GM12878 (cell line): ENCODE results near the gene KLHL25. TPM values are rescaled to one million over a fixed set of nuclear protein-coding genes. Genes with fewer than 3 reads are reported as not detected.

ENCODE experiments used
- ATAC-seq: fragments of 200-7000 bp; cut with Tn5 transposase; 3 replicates; pipeline ENCODE4 v1.9.1; 2020; ENCODE audit warnings: mild to moderate bottlenecking, moderate library complexity
- BruUV-seq: library from RNA; stranded (reverse); fragments of 400-500 nt; replicated peaks from 2 replicates; lab custom pipeline; 2021; lab: Mats Ljungman, UMichigan
- CTCF ChIA-PET: fragments of 300-600 bp; sonication (Branson Sonifier 250); formaldehyde crosslinking; extraction: SDS; loops from one replicate; lab custom pipeline; 2021; ENCODE audit warnings: inconsistent platforms; lab: Yijun Ruan, JAX
- POLR2A ChIA-PET: fragments of 350-600 bp; formaldehyde crosslinking; extraction: SDS; loops from one replicate; lab custom pipeline; 2021; ENCODE audit warnings: inconsistent platforms; lab: Charles Lee
- RAD21 ChIA-PET: fragments of 300-600 bp; sonication (Branson Sonifier 250); formaldehyde crosslinking; loops from one replicate; lab custom pipeline; 2023; ENCODE audit warnings: antibody characterized with exemption; ENCODE audit not compliant: unreplicated experiment; lab: Charles Lee
- SMC1A ChIA-PET: fragments of 300-600 bp; sonication (Branson Sonifier 250); formaldehyde crosslinking; loops from one replicate; lab custom pipeline; 2023; ENCODE audit not compliant: unreplicated experiment, uncharacterized antibody; lab: Charles Lee
- DNase-seq: peaks from one replicate; pipeline ENCODE4 v3.0.0-alpha.2; 2011; ENCODE audit warnings: low read depth, low spot score
- FAIRE-seq: peaks from 3 replicates; lab custom pipeline; 2011; peaks lifted over from hg19 to GRCh38; lab: Jason Lieb, UNC
- H2AFZ ChIP-seq: 2 replicates; pipeline ENCODE4 v1.6.0; 2011; ENCODE audit warnings: low read depth, low read length, control low read depth; ENCODE audit not compliant: control insufficient read depth
- H3K27ac ChIP-seq: 2 replicates; pipeline ENCODE4 v1.5.1; 2011; ENCODE audit warnings: control low read depth; ENCODE audit not compliant: control insufficient read depth, insufficient read depth
- H3K27me3 ChIP-seq, 2 experiments: replicated peaks in 1 of 2; 2 replicates each; pipeline versions ENCODE4 v1.6.0 to v1.6.1; 2011; ENCODE audit warnings: low read length in 1 of 2; ENCODE audit not compliant: control insufficient read depth in 2 of 2, insufficient read depth in 2 of 2
- H3K36me3 ChIP-seq, 2 experiments: 2 replicates each; pipeline ENCODE4 v1.5.1; 2011; ENCODE audit warnings: low read length in 1 of 2; ENCODE audit not compliant: control insufficient read depth in 2 of 2, insufficient read depth in 2 of 2
- H3K4me1 ChIP-seq: 2 replicates; pipeline ENCODE4 v1.6.1; 2011; ENCODE audit warnings: mild to moderate bottlenecking, low read length, moderate library complexity, mixed read lengths; ENCODE audit not compliant: control insufficient read depth, insufficient read depth
- H3K4me2 ChIP-seq: 2 replicates; pipeline ENCODE4 v1.6.0; 2011; ENCODE audit warnings: control low read depth; ENCODE audit not compliant: control insufficient read depth, insufficient read depth
- H3K4me3 ChIP-seq: fragments of 200-600 bp; sonication (generic); 2 replicates; pipeline ENCODE4 v1.5.1; 2016
- H3K79me2 ChIP-seq: 2 replicates; pipeline ENCODE4 v1.6.0; 2011; ENCODE audit warnings: low read length; ENCODE audit not compliant: control insufficient read depth, insufficient read depth
- H3K9ac ChIP-seq: 2 replicates; pipeline ENCODE4 v1.8.0; 2011; ENCODE audit warnings: low read length, control low read depth, mixed read lengths; ENCODE audit not compliant: control insufficient read depth, insufficient read depth
- H3K9me3 ChIP-seq: replicated peaks from 3 replicates; pipeline ENCODE4 v1.5.1; 2011; ENCODE audit warnings: mild to moderate bottlenecking, low read length; ENCODE audit not compliant: control insufficient read depth, insufficient read depth
- H4K20me1 ChIP-seq: 2 replicates; pipeline ENCODE4 v1.6.0; 2011; ENCODE audit not compliant: control insufficient read depth, insufficient read depth
- E4F1 ChIP-seq: fragments of 450-650 bp; IDR thresholded peaks from 2 replicates; pipeline ENCODE4 v1.6.1; 2018; ENCODE audit warnings: borderline replicate concordance, mild to moderate bottlenecking; ENCODE audit not compliant: partially characterized antibody
- FOS ChIP-seq: IDR thresholded peaks from 3 replicates; pipeline ENCODE4 v1.6.1; 2011; ENCODE audit warnings: borderline replicate concordance; ENCODE audit not compliant: insufficient read length; ENCODE audit errors: extremely low read depth
- JUND ChIP-seq: IDR thresholded peaks from 2 replicates; pipeline ENCODE4 v1.6.1; 2012; ENCODE audit warnings: low read depth, mild to moderate bottlenecking, low read length, improper control_type of control experiment, moderate library complexity
- NRF1 ChIP-seq: conservative IDR thresholded peaks from 2 replicates; pipeline ENCODE4 v1.6.1; 2011; ENCODE audit warnings: mild to moderate bottlenecking, low read depth, low read length, improper control_type of control experiment
- PRDM15 ChIP-seq: fragments of 450-650 bp; formaldehyde crosslinking; IDR thresholded peaks from 2 replicates; pipeline ENCODE4 v1.4.0; 2020; ENCODE audit warnings: mild to moderate bottlenecking, moderate library complexity
- SREBF2 ChIP-seq: IDR thresholded peaks from 2 replicates; pipeline ENCODE4 v1.6.1; 2012; ENCODE audit warnings: mild to moderate bottlenecking, low read length
- WGBS: methylation state at CpG from one replicate; pipeline ENCODE4 v1.1.6; 2016; ENCODE audit warnings: low lambda C conversion rate; ENCODE audit not compliant: insufficient replicate concordance, insufficient coverage; ENCODE audit errors: missing lambda C conversion rate; 5-methylcytosine and 5-hydroxymethylcytosine counted together
- in situ Hi-C: fragments of 300-500 bp; cut with MboI; formaldehyde crosslinking; loops from 9 replicates; pipeline ENCODE4 v1.14.3; 2018; ENCODE audit warnings: mixed read lengths
- intact Hi-C: fragments of 100-400 bp; cut with micrococcal nuclease; formaldehyde crosslinking; loops from one replicate; pipeline ENCODE4 v1.14.2; 2022; ENCODE audit not compliant: unreplicated experiment
- polyA plus RNA-seq, 11 experiments: library from polyadenylated mRNA; depleted of rRNA in 4 of 11; unstranded in 6 of 11; stranded (reverse) in 5 of 11; fragments of >200 nt; fragmentation: Nextera tagmentation in 4 of 11; fragmentation: Illumina TruSeq in 1 of 11; extraction: Ambion mirVana in 4 of 11; extraction: Trizol in 1 of 11; gene quantifications; 1 replicate in 1 of 11; 2 replicates in 10 of 11; pipeline versions ENCODE4 v1.2.1 to v1.2.3, GENCODE V29; 2011 to 2016; ENCODE audit warnings: inconsistent platforms in 2 of 11, missing spikeins in 2 of 11, low read depth in 1 of 11
- total RNA-seq, 4 experiments: library from RNA; depleted of rRNA in 3 of 4; stranded (reverse); fragments of >200 nt in 3 of 4; fragmentation: Illumina TruSeq in 1 of 4; extraction: Trizol in 1 of 4; gene quantifications; 2 replicates each; pipeline versions ENCODE4 v1.2.1 to v1.2.3, GENCODE V29; 2013 to 2021

Gene KLHL25
- total and polyA plus RNA-seq, 10 of the 15 experiments (the other 5 are each of a cell fraction or from before 2014, with no cell fraction given), result 0.04 to 3.0 (median 2.1) TPM; not detected in 1

GRCh38 chr15:85768595-85769168 is 26.0 kb downstream of the KLHL25 start:
- Histone ChIP-seq H4K20me1 (no peaks in the 10 kb centered on the region), H3K36me3 (no peaks in the 10 kb centered on the region; a peak in 1 of 4 replicates), H3K9ac (no peak overlapping the region), H3K4me3 (no peak overlapping the region), H2AFZ (no peak overlapping the region), H3K79me2 (no peaks in the 10 kb centered on the region), H3K27ac (no peak overlapping the region), H3K4me1 (no peaks in the 10 kb centered on the region), H3K9me3 (no peaks in the 10 kb centered on the region; the same call in 2 of the 3 replicates), H3K4me2 (no peak overlapping the region), H3K27me3 (no peaks in the 10 kb centered on the region)
- FAIRE-seq (no peak), ATAC-seq (no peak), DNase-seq (no peak)
- BruUV-seq, result no TSS peak
- in situ Hi-C loops, result no loop called here
- ChIA-PET RAD21 (no interaction called here), POLR2A (no interaction called here), CTCF (no interaction called here), SMC1A (interaction anchor here (0.6 kb wide), 1 partner anchor 10 kb away, joined by 3 read pairs; no protein-coding TSS in a partner anchor)
- intact Hi-C loops, result no loop called here
- no peak for TF ChIP-seq NRF1
- TF ChIP-seq PRDM15, result no peak
- TF ChIP-seq JUND, result no peak
- no peak for TF ChIP-seq E4F1
- no peak for TF ChIP-seq SREBF2
- TF ChIP-seq FOS, result no peak
- WGBS, result 86% methylated on average over 19 of the region's 32 CpGs
